Activated CD8-positive, alpha-beta memory T cell treated with anti-CD3 and anti-CD28 coated beads for 1 hour (primary cell): ENCODE data around the gene UBASH3B.

ENCODE experiments used
- DNase-seq, 2 donors: peaks; one replicate each; pipeline ENCODE4 v3.0.0-alpha.2; 2020; ENCODE audit warnings: low read depth in 1 of 2; ENCODE audit errors: extremely low read depth in 1 of 2

The UBASH3B gene

GRCh38 chr11:122646549-122647340, 8.8 kb upstream of the UBASH3B start:
- DNase-seq: no peak

GRCh38 chr11:122647736-122648275, 7.7 kb upstream of the UBASH3B start:
- DNase-seq: no peak

- no peak for DNase-seq
Measured at GRCh38 chr11:122649116-122649515, 6.4 kb upstream of the UBASH3B start.

- no peak for DNase-seq
Measured at GRCh38 chr11:122650619-122651018, 4.9 kb upstream of the UBASH3B start.

- no peak for DNase-seq
Measured at GRCh38 chr11:122652495-122652894, 3.0 kb upstream of the UBASH3B start.

- DNase-seq: no peak
Measured at GRCh38 chr11:122653916-122654585, 1.5 kb upstream of the UBASH3B start.

GRCh38 chr11:122656073-122656630, 630 bp downstream of the UBASH3B start:
- peak in 1 of 2 donors; percentile 26 for DNase-seq

- DNase-seq: peak in 1 of 2 donors; percentile 8
Measured at GRCh38 chr11:122656631-122657101, 1.1 kb downstream of the UBASH3B start.

- no peak for DNase-seq
Measured at GRCh38 chr11:122659676-122660554, 4.4 kb downstream of the UBASH3B start.

GRCh38 chr11:122661182-122661945, 5.8 kb downstream of the UBASH3B start:
- DNase-seq: no peak

GRCh38 chr11:122663056-122663740, 7.7 kb downstream of the UBASH3B start:
- no peak for DNase-seq

- DNase-seq: no peak
Measured at GRCh38 chr11:122663764-122664163, 8.2 kb downstream of the UBASH3B start.

GRCh38 chr11:122664188-122664587, 8.7 kb downstream of the UBASH3B start:
- no peak for DNase-seq

GRCh38 chr11:122665861-122666260, 10.3 kb downstream of the UBASH3B start:
- no peak for DNase-seq

- no peak for DNase-seq
Measured at GRCh38 chr11:122666743-122667142, 11.2 kb downstream of the UBASH3B start.

- no peak for DNase-seq
Measured at GRCh38 chr11:122668562-122669090, 13.1 kb downstream of the UBASH3B start.

GRCh38 chr11:122670131-122670530, 14.6 kb downstream of the UBASH3B start:
- DNase-seq: no peak

- no peak for DNase-seq
Measured at GRCh38 chr11:122671400-122671891, 15.9 kb downstream of the UBASH3B start.

- no peak for DNase-seq
Measured at GRCh38 chr11:122672892-122673291, 17.4 kb downstream of the UBASH3B start.
